Measurements from ENCODE around the gene JAM3. TPM values are rescaled to one million over a fixed set of nuclear protein-coding genes. Genes with fewer than 3 reads are reported as not detected.

JAM3 gene
- polyA plus RNA-seq, 3 donors: 2.9 to 11.6 (median 10.5) TPM

Other genes starting within 250 kb of the JAM3 start
- gene SPATA19, start 223.6 kb upstream of the JAM3 start, polyA plus RNA-seq: not detected
- gene IGSF9B, start 112.1 kb upstream of the JAM3 start, polyA plus RNA-seq: 1 to 10 TPM in 1 of 3 donors, under 1 TPM in 2; 0.71 to 2.6 (median 0.97) TPM
- gene NCAPD3, start 154.9 kb downstream of the JAM3 start, polyA plus RNA-seq: 10 to 100 TPM in 1 of 3 donors, 1 to 10 TPM in 2; 5.1 to 14.3 (median 6.7) TPM
- 10 to 100 TPM; 19.8 to 24.4 (median 20.8) TPM for gene VPS26B, start 155.6 kb downstream of the JAM3 start, polyA plus RNA-seq
- 10 to 100 TPM; 26.6 to 64.8 (median 63.5) TPM for gene THYN1, start 184.3 kb downstream of the JAM3 start, polyA plus RNA-seq
- 10 to 100 TPM; 15.7 to 28.3 (median 24.2) TPM for gene ACAD8, start 184.5 kb downstream of the JAM3 start, polyA plus RNA-seq
- under 1 TPM in 1 of 3 donors, not detected in 2; 0.03 TPM for gene GLB1L3, start 207.3 kb downstream of the JAM3 start, polyA plus RNA-seq